ENCODE data around the gene DOLPP1.

GRCh38 chr9:129042016-129042415 lies 38.9 kb upstream of the DOLPP1 start:
- TF ChIP-seq CTCF (IDR thresholded peaks at IDR 0.05; ENCODE audit: low read depth, low read length, missing input control) (no peak), RAD21 (IDR thresholded peaks at IDR 0.05) (no peak), YY1 (IDR thresholded peaks at IDR 0.05) (no peak), TAF1 (conservative IDR thresholded peaks at IDR 0.05) (no peak), EGR1 (IDR thresholded peaks at IDR 0.05; ENCODE audit: low read depth in 2 of 2) (no peak), JUND (IDR thresholded peaks at IDR 0.05) (no peak), SP1 (IDR thresholded peaks at IDR 0.05) (no peak)
- TF ChIP-seq, protein P1, sequence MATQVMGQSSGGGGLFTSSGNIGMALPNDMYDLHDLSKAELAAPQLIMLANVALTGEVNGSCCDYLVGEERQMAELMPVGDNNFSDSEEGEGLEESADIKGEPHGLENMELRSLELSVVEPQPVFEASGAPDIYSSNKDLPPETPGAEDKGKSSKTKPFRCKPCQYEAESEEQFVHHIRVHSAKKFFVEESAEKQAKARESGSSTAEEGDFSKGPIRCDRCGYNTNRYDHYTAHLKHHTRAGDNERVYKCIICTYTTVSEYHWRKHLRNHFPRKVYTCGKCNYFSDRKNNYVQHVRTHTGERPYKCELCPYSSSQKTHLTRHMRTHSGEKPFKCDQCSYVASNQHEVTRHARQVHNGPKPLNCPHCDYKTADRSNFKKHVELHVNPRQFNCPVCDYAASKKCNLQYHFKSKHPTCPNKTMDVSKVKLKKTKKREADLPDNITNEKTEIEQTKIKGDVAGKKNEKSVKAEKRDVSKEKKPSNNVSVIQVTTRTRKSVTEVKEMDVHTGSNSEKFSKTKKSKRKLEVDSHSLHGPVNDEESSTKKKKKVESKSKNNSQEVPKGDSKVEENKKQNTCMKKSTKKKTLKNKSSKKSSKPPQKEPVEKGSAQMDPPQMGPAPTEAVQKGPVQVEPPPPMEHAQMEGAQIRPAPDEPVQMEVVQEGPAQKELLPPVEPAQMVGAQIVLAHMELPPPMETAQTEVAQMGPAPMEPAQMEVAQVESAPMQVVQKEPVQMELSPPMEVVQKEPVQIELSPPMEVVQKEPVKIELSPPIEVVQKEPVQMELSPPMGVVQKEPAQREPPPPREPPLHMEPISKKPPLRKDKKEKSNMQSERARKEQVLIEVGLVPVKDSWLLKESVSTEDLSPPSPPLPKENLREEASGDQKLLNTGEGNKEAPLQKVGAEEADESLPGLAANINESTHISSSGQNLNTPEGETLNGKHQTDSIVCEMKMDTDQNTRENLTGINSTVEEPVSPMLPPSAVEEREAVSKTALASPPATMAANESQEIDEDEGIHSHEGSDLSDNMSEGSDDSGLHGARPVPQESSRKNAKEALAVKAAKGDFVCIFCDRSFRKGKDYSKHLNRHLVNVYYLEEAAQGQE (IDR thresholded peaks at IDR 0.05): no peak
- TF ChIP-seq, protein P2, sequence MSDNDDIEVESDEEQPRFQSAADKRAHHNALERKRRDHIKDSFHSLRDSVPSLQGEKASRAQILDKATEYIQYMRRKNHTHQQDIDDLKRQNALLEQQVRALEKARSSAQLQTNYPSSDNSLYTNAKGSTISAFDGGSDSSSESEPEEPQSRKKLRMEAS (IDR thresholded peaks at IDR 0.05): no peak
